Measurements from ENCODE around the gene PRAC2.

DNA sequence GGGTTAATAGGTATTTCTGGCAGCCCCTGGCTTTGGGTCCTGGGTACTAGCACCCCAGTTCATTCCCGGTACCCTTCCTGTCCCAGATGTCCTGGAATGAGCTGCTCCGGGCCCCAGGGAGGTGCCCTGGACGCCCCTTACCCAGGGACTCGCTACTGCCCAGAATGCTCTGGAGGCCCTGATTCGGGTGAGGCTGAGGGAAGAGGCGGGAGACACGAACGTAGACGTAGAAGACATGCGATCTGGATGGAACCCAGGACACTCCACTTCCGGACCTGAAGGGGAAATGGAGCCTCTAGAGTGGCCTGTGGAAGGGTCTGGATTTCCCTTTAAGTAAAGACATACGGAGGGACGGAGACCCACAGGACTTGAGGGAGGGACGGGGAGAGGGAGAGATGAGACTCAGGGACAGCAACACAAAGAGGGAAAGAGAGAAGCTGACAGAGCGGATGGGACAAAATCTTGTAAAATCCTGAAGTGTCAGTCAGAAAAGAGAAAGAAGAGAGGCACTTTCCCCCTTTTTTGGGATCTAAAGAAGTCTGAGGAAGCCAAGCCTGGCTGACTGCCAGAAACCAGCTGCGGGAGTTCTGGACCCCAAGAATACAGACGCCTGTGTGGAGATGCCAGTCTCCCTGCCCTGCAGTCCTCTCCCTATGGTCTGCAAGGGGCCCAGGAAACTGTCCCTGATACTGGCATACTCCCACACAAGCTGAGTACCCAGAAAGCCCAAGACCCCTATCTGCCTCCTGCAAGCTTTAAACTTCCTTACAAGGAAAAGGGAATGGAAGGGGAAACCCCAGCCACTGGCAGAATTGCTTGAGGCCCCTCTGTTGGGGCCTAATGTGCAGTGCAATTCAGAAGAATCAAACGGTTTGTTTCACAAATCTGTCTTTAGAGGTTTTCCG, 6.6 kb downstream of the PRAC2 start:
- TF ChIP-seq POLR2AphosphoS5 (IDR thresholded peaks at IDR 0.05; ENCODE audit: borderline replicate concordance, low read depth, low read length) (no peak; the same call in none of the 2 replicates), EZH2 (IDR thresholded peaks at IDR 0.05) (no peak)
